HG03060 (cell line): ENCODE measurements around the gene DCAF10.
A peak's percentile ranks its signal among the peaks of the same experiment; 100 is the strongest.
"Not testable (repeated sequence)": the region's sequence is repeated elsewhere in the genome, so short reads cannot be mapped to it uniquely, and the experiment has no call there.

Source experiments
- ATAC-seq: cut with Tn5 transposase; IDR thresholded peaks from one replicate; pipeline ENCODE4 v1.9.1; 2021; ENCODE audit warnings: low read depth, moderate number of reproducible peaks; ENCODE audit not compliant: unreplicated experiment

Gene DCAF10, protein sequence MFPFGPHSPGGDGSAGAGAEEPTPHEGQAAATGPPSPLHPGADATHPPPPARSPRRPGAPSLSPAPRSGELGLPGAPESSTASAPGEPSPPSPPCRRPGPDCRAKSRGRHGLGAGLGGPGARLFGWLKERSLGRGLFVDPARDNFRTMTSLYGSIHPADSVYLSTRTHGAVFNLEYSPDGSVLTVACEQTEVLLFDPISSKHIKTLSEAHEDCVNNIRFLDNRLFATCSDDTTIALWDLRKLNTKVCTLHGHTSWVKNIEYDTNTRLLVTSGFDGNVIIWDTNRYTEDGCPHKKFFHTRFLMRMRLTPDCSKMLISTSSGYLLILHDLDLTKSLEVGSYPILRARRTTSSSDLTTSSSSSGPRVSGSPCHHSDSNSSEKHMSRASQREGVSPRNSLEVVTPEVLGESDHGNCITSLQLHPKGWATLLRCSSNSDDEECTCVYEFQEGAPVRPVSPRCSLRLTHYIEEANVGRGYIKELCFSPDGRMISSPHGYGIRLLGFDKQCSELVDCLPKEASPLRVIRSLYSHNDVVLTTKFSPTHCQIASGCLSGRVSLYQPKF

DNA sequence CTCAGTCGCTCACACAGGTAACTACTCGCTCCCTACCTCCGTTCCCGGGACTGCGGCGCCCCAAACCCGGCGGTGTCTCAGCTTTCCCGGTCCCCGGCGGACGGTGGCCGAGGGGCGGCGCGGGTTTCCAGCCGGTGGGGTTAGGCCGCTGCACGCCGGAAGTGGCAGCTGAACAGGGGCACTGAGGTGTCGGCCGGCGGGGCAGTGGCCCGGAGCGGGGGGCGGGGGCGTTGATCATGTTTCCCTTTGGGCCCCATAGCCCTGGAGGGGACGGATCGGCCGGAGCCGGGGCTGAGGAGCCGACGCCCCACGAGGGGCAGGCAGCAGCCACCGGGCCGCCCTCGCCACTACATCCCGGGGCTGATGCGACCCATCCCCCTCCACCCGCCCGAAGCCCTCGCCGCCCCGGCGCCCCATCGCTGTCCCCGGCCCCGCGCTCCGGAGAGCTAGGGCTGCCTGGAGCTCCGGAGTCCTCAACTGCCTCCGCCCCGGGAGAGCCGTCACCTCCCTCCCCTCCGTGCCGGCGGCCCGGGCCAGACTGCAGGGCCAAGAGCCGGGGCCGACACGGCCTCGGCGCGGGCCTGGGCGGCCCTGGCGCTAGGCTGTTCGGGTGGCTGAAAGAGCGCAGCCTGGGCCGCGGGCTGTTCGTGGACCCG is at the start of gene DCAF10:
TSS of gene DCAF10 (plus strand) at position 167 of the 656 bp plus-strand sequence. CDS start at position 237, 70 bp downstream.
- ATAC-seq: peak; percentile 35

DNA sequence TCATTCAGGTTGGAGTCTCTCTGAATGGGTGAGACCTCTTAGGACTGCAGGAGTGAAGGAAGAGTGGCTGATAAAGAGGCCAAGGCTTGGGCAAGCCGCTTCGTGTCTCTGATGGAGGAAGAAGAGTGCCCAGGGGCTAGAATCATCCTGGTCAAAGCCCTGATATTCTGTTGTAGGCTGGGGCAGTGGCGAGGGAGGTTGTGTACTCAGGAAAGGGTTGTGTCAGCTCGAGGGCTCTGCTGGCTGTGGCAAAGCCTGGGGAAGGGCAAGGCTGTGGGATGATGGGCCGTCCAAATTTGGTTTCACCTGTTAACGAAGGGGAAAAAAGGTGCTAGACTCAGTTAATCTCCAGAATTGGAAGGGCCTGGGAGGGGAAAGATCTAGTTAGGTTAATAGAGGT is 49.4 kb upstream of the DCAF10 start:
- ATAC-seq: no peak

DNA sequence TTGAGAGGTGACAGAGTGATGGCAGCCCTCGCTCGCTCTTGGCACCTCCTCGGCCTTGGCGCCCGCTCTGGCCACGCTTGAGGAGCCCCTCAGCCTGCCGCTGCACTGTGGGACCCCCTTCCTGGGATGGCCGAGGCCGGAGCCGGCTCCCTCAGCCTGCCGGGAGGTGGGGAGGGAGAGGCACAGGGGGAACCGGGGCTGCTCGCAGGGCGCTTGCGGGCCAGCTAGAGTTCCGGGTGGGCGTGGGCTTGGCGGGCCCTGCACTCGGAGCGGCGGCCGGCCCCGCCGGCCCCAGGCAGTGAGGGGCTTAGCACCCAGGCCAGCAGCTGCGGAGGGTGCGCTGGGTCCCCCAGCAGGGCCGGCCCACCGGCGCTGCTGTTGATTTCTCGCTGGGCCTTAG is 48.9 kb upstream of the DCAF10 start:
- ATAC-seq: not testable (repeated sequence)

DNA sequence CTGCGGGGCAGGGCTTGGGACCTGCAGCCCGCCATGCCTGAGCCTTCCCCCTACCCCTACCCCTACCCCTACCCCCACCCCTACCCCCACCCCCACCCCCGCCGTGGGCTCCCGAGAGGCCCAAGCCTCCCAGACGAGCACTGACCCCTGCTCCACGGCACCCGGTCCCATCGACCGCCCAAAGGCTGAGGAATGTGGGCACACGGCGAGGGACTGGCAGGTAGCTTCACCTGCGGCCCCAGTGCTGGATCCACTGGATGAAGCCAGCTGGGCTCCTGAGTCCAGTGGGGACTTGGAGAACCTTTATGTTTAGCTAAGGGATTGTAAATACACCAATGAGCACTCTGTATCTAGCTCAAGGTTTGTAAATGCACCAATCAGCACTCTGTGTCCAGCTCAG is 48.5 kb upstream of the DCAF10 start:
- ATAC-seq: not testable (repeated sequence)

DNA sequence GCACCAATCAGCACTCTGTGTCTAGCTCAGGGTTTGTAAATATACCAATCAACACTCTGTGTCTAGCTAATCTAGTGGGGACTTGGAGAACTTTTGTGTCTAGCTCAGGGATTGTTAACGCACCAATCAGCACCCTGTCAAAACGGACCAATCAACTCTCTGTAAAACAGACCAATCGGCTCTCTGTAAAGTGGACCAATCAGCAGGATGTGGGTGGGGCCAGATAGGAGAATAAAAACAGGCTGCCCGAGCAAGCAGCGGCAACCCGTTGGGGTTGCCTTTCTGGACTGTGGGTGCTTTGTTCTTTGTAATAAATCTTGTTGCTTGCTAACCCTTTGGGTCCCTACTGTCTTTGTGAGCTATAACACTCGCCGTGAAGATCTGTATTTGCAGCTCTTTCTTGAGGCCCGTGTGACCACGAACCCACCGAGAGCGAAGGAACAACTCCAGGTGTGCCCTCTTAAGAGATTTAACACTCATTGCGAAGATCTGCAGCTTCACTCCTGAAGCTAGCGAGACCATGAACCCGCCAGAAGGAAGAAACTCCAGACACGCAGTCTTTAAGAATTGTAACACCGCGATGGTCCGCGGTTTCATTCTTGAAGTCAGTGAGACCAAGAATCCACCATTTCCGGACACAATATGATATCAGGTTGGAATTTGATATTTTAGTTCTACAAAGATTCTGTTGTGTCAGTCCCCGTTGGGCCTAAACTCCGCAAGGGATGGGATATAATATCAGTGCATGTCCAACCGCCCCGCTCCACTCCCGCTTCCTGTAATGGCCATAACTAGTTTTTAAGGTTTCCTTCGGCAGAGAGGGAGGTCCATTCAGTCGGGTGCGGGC is 47.7 kb upstream of the DCAF10 start:
- no peak for ATAC-seq

DNA sequence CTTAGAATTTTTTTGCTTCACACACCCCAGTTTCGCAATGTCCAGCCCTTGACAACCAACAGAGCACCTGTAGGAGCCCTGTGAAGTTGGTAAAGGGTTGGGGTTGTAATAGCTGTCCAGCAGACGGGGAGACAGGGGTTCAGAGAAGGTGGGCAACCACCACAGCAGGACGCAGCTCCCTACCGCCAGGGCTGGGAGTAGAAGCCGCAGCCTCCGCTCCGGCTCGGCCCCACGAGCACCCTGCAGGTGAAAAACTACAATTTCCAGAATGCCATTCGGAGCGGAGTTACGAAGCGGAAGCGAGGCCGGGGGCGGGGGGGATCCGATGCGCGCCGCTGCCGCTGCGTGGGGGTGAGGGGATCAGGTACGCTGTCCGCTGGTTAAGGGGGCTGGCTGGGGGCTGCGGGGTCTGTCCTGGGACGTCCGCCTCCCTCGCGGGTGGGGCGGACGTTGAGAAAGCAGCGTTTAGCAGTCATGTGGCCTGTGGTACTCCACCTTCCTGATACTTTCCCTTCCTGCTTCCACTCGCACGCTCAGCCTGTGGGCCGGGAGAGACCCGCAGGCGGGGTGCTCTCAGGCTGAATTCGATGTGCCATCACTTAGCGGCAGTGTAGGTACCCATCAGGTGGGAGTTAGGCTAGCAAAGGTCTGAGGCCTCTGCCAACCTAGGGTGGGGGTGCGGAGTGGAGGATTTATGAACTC is 47.0 kb upstream of the DCAF10 start, which contains the start of gene TRMT10B:
TSS of gene TRMT10B (plus strand) at position 317 of the 702 bp plus-strand sequence. CDS start 8,127 bp downstream, outside the sequence.
- ATAC-seq: no peak

DNA sequence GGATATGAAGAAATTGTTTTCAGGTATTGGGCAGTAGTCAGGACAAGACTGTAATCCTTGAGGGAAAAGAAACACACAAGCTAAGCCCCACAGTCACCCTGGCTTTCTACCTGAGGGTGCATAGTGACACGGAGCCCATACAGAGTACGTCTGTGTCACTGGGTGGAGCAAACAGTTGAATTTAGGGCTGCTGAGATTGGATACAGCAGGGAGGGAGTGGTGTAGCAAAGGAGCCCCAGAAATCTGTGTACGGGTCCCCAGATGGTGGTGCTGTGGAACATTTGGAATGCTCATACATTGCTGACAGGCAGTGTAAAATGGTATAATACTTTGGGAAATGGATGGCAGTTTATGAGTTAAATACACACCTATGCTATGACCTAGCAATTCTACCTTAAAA is 41.9 kb upstream of the DCAF10 start:
- no peak for ATAC-seq

DNA sequence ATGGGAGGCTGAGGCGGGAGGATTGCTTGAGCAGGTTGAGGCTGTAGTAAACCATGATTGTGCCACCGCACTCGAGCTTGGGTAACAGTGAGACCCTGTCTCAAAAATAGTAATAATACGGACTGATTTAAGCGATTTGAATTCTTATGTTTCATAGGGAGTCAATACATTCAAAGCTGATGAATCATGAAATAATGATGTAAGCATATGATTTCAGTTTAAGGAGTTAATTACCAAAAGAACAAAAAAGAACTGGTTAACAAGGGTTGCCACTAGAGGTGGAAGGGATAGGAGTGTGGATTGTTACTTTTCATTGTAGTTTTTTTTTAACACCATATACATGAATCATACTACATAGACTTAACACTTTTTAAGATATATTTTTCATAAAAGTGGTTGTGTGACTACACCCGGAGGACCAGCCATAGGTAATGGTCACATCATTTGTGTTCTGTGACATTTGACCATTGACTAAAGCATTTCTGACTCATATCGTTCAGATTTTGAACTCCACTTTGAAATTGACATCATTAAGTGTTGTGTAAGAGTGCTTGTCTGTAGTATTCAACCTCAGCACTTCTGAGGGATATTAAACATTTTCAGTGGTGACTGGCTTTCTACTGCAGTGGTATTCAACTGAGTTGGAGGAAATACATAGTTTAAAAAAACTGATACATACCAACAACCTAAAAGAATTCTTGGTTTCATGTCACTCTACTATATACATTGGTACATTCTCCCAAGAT is 40.0 kb upstream of the DCAF10 start:
- ATAC-seq: no peak

DNA sequence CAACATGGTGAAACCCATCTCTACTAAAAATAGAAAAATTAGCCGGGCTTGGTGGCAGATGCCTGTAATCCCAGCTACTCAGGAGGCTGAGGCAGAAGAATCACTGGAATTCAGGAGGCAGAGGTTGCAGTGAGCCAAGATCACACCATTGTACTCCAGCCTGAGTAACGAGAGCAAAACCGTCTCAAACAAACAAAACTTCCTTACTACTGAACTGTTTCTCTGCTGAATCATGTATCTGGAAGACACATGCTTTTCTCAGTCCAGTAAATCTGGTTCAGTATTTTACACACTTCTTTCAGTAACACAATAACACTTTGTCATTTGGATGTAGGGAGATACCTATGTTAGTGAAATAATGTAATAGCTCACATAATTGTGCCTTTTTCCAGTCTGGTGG is 39.1 kb upstream of the DCAF10 start:
- ATAC-seq: no peak

DNA sequence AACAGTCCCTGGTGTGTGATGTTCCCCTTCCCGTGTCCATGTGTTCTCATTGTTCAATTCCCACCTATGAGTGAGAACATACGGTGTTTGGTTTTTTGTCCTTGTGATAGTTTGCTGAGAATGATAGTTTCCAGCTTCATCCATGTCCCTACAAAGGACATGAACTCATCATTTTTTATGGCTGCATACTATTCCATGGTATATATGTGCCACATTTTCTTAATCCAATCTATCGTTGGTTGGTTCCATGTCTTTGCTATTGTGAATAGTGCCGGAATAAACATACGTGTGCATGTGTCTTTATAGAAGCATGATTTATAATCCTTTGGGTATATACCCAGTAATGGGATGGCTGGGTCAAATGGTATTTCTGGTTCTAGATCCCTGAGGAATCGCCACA is 35.3 kb upstream of the DCAF10 start:
- not testable (repeated sequence) for ATAC-seq

DNA sequence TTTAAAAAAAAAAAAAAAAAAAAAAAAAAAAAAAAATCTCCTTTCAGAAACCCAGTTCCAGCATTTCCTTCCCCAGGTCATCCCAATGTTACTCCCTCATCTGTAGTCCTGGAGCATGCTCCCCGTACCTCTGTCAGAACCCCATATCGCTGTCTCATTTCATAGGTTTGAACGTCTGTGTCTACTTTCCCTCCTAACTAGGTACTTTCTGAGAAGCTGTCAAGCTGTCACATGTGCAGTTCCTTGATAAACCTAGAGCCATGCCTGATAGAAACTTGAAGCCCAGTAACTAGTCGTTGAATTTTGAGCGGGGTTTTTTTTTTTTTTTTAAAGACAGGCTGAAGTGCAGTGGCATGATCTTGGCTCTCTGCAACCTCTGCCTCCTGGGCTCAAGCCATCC is 31.3 kb upstream of the DCAF10 start:
- no peak for ATAC-seq

DNA sequence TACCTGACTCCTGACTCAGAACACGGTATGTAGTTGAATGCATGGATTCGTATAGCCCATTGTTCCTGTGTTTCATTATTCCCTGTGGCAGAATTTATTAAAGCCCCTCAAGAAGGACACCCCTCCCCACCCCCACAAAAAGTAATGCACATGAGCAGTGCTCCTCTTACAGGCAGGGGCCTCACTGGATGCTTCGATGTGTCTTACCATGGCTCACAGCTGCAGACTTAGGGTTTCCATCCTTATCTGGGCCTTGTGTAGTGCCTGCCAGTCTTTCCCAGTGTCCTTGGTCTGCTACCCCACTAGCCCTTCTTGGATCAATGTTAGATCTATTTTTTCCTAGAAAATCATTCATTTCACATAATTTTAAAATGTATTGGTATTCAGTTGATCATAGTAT is 30.6 kb upstream of the DCAF10 start:
- no peak for ATAC-seq

DNA sequence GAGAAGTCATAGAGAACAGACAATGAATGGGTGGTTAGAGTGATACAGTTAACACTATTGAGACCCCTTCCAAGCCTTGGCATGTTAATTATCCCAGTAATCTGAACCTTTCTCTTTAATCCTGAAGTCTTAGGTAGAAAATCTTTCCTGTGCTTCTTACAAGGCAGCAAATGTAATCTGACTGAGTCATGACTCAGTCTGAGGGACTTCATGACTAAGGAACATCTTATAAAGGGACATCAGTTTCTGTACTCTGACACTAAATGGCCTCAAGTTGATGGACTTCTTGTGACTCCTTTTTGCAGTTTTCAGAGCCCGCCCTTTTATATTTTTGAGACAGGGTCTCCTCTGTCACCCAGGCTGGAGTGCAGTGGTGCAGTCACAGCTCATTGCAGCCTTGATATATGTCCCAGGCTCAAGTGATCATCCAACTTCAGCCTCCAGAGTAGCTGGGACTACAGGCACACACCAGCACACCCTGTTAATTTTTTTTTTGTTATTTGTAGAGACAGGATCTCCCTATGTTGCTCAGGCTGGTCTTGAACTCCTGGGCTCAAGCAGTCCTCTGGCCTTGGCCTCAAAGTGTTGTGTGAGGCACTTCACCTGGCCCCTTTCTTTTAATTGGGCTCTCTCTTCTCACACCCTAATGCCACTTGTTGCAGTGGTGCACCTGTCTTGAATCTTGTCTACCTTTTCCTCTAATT is 25.2 kb upstream of the DCAF10 start:
- no peak for ATAC-seq

DNA sequence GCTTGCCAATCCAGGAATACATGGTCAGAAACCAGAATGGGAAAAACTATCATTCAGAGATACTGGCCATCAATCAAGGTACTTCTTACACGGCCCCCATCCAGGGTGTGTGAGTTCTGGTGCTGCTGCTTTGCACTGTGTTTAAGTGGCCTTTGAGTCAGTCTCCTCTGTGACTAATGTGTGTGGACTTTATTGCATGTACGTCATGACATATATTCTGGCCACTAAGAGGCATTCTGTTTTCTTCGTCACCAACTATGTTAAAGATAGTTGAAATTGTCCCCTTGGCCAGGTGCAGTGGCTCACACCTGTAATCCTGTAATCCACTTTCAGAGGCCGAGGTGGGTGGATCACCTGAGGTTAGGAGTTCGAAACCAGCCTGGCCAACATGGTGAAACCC is 24.3 kb upstream of the DCAF10 start:
- ATAC-seq: no peak

DNA sequence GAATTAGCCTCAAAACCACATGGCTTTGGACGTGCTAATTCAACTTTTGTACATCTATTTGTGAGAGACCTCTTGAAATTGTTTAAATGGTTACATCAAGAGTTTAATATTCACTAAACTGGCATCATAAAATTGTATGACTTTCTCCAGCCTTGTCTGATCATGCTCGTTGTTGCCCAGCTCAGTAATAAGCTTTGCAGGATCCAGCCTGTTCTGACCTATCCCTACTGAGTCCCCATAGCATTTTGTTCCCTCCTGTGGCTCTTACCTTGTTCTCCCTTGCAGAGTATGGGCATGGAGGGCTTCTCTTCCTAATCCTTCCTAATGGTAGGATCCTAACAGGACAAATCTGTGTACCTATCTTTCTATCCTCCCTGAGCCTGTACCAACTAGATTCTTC is 22.1 kb upstream of the DCAF10 start:
- no peak for ATAC-seq

DNA sequence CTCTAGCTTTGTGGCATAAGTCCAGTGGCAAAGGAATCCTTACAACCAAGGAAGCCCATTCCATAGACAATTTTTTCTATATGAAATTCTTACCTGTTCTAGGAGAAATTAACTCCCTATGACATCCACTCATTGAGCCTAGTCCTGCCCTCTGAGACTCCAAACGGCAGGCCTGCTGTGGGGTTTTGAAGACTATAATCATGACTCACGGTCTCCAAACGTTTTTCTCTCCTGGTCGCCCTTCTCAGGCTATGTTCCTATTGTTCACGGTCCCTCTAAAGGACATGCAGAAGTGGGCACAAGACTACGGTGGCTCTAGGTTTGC is 16.3 kb upstream of the DCAF10 start:
- ATAC-seq: no peak

DNA sequence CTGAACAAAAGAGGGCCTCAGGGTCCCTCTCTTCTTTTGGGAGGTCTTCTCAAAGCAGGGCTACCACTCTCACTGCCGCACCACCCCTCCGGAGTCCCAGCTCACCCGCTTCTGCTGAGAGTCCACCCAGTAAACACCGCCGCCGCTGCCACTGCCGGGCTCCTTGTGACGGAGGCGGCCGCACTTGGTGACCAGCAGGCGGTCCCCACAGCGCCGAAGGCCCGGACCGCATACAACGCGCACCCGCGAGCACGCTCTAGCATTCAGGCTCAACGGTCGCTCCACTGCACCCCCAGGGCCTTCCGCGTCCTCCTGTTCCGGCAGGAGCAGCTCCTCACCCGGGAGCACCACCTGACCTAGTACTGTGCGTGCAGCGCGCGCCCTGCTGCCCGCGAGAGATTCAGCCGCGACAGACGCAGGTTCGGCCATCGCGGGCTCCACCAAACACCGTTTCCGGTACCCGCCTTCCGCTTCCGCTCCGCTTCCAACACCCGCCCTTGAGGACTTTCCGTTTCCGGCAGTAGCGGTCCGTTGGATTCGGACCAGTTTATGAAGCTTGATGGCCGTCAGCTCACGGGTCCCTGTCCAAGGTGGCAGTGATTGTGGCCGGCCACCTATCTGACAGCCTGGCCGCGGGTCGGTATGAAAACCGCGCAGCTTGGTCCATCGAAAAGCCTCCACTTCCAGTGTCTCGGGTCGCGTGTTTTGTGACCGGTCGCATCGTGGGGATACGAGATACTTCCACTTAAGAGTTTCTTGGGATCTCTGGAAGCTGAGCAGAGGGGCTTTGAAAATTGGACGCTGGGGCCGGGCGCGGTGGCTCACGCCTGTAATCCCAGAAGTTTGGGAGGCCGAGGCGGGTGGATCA is 15.7 kb upstream of the DCAF10 start, which contains the start of gene EXOSC3:
TSS of gene EXOSC3 (minus strand) at position 449 of the 868 bp plus-strand sequence. CDS start at position 429, 20 bp downstream.
- ATAC-seq: peak; percentile 84

DNA sequence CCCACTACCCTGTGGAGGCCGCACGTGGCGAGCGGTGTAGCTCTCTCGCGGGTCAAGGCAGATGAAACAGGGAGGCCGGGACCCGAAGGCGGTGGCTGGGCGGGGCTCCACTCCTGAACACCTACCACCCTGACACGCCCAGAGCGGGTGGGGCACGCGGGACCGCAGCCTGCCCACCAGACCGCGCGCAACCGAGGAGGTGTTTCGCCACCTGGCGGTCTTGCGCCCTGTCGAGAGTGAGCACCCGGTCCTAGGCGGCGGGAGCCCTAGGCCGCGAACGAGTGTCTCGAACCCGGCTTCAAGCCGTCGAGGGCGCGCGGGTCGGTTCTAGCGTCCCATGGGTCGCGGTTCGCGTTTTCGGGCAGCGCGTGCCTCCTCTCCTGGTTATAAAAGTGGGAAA is 13.5 kb upstream of the DCAF10 start:
- no peak for ATAC-seq
